Measurements from ENCODE around the gene EBPL. TPM values are rescaled to one million over a fixed set of nuclear protein-coding genes. Genes with fewer than 3 reads are reported as not detected.

Gene EBPL
- total RNA-seq, 1 donor from 2014 or later = 22.4 TPM

DNA sequence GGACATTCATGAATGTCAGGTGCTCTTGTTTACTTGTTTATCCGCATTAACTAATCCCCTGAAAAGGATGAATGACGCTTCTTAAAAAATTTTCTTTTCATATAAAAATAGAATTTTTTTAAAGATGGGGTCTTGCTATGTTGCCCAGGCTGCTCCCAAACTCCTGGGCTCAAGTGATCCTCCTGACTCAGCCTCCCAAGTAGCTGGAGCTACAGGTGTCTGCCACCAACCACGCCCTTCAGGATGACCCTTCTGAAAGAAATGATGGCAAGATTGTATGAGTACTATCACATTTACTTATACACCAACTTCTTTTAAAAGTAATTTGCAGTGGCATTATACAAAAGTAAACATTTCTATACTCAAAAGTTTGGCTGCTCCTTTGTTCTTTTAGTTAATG is 6.2 kb upstream of the EBPL start:
- POLR2A ChIA-PET = no interaction called here
- intact Hi-C loops (cut with micrococcal nuclease) = no loop called here
- CTCF ChIA-PET = no interaction called here

DNA sequence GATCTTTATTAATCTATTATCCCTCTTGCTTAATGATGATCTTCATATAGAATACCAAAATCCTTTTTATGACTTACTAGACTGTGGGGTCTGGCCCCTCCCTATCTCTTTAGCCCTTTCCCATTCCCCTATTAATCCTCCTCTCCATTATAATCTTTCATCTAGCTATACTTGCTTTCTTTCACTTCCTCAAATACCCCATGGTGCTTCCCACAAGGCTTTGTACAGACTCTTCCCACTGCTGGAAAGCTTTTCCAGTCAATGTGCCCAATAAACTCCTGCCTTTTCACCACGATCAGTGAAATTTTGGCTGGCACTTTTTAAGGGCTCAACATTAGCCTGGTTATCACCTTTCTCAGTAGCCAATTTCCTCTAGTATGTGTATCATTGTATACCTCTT is 3.2 kb upstream of the EBPL start:
- H3K27ac Mint-ChIP-seq = no peak overlapping the region
- CTCF ChIA-PET = no interaction called here
- H3K27me3 Mint-ChIP-seq = no peaks in the 10 kb centered on the region
- H3K4me1 Mint-ChIP-seq = peaks cover 29% of the 10 kb centered on the region
- POLR2A ChIA-PET = no interaction called here
- no peaks in the 10 kb centered on the region for H3K9me3 Mint-ChIP-seq
- peak overlapping the region; percentile 1 for H3K4me3 Mint-ChIP-seq
- H3K36me3 Mint-ChIP-seq (ENCODE audit: low read depth) = peaks cover 6% of the 10 kb centered on the region
- no peak for DNase-seq
- ATAC-seq (ENCODE audit: low read depth) = no peak
- intact Hi-C loops (cut with micrococcal nuclease) = loop anchor here (5.0 kb wide), 1 partner anchor 57 kb away; no protein-coding TSS in a partner anchor
- TF ChIP-seq, protein P1, sequence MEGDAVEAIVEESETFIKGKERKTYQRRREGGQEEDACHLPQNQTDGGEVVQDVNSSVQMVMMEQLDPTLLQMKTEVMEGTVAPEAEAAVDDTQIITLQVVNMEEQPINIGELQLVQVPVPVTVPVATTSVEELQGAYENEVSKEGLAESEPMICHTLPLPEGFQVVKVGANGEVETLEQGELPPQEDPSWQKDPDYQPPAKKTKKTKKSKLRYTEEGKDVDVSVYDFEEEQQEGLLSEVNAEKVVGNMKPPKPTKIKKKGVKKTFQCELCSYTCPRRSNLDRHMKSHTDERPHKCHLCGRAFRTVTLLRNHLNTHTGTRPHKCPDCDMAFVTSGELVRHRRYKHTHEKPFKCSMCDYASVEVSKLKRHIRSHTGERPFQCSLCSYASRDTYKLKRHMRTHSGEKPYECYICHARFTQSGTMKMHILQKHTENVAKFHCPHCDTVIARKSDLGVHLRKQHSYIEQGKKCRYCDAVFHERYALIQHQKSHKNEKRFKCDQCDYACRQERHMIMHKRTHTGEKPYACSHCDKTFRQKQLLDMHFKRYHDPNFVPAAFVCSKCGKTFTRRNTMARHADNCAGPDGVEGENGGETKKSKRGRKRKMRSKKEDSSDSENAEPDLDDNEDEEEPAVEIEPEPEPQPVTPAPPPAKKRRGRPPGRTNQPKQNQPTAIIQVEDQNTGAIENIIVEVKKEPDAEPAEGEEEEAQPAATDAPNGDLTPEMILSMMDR (IDR thresholded peaks at IDR 0.05) = no peak

More for the DNA sequence above, 6.2 kb upstream of the EBPL start:
- peaks cover 11% of the 10 kb centered on the region for H3K4me1 Mint-ChIP-seq
- TF ChIP-seq, protein P1 (IDR thresholded peaks at IDR 0.05) = no peak
- ATAC-seq (ENCODE audit: low read depth) = no peak
- DNase-seq = no peak
- no peak overlapping the region for H3K4me3 Mint-ChIP-seq
- no peaks in the 10 kb centered on the region for H3K9me3 Mint-ChIP-seq
- peaks cover 25% of the 10 kb centered on the region for H3K36me3 Mint-ChIP-seq (ENCODE audit: low read depth)
- no peak overlapping the region for H3K27ac Mint-ChIP-seq
- H3K27me3 Mint-ChIP-seq = no peaks in the 10 kb centered on the region

DNA sequence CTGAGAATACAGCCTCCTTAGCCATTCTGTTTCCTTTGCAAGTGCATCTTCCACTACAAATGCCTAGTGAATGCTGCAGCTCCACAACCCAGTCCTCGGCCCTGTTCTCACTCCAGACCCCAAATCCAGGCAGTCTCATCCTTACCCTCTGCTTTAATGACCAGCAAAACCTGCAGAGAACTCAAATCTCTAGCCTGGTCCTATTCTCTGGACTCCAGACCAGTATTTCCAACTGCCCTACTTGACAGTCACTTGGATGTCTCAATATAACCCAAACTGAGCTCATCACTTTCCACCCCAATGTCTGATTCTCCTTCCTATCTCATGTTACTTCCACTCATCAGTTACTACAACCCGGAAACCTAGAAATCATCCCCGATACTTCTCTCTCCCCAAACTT is 2.6 kb upstream of the EBPL start:
- Mint-ChIP-seq H3K27me3 (no peaks in the 10 kb centered on the region), H3K4me1 (peaks cover 30% of the 10 kb centered on the region), H3K36me3 (ENCODE audit: low read depth) (peaks cover 5% of the 10 kb centered on the region), H3K9me3 (no peaks in the 10 kb centered on the region), H3K4me3 (peak overlapping the region; percentile 1), H3K27ac (no peak overlapping the region)
- TF ChIP-seq, protein P1 (IDR thresholded peaks at IDR 0.05) = no peak
- no peak for ATAC-seq (ENCODE audit: low read depth)
- DNase-seq = no peak
- intact Hi-C loops (cut with micrococcal nuclease) = loop anchor here (5.0 kb wide), 1 partner anchor 57 kb away; no protein-coding TSS in a partner anchor
- CTCF ChIA-PET = no interaction called here
- POLR2A ChIA-PET = interaction anchor here (0.6 kb wide), 1 partner anchor 541 kb away, joined by 3 read pairs; no protein-coding TSS in a partner anchor

DNA sequence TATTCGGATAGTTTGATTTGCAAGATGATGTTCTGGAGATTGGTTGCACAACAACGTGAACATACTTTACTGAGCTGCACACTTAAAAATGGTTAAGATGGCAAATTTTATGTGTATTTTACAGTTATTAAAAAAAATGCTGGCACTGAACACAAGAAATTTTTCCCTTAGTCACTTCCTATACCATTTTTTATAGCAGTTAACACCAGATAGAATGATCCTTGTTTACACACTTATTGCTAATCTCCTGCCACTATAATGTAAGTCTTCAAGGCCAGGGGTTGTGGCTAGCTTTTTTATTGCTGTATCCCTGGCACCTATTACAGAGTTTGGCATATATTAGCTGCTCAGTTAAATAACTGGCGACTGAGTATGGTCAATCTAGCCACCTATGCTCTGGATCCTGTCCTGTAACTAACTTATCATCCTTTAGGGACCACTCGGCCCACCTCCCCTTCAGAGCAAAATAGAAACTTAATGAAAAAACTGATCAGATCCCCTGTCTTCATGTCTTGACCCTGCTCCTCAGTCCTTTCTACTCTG is 2.0 kb upstream of the EBPL start:
- TF ChIP-seq, protein P1 (IDR thresholded peaks at IDR 0.05) = no peak
- ChIA-PET CTCF (no interaction called here), POLR2A (interaction anchor here (0.6 kb wide), 1 partner anchor 542 kb away, joined by 3 read pairs; no protein-coding TSS in a partner anchor)
- Mint-ChIP-seq H3K27me3 (no peaks in the 10 kb centered on the region), H3K4me3 (peak overlapping the region; percentile 1), H3K4me1 (peaks cover 27% of the 10 kb centered on the region), H3K9me3 (no peaks in the 10 kb centered on the region), H3K27ac (no peak overlapping the region), H3K36me3 (ENCODE audit: low read depth) (peaks cover 2% of the 10 kb centered on the region)
- ATAC-seq (ENCODE audit: low read depth) = no peak
- no peak for DNase-seq
- intact Hi-C loops (cut with micrococcal nuclease) = loop anchor here (5.0 kb wide), 1 partner anchor 56 kb away; no protein-coding TSS in a partner anchor

DNA sequence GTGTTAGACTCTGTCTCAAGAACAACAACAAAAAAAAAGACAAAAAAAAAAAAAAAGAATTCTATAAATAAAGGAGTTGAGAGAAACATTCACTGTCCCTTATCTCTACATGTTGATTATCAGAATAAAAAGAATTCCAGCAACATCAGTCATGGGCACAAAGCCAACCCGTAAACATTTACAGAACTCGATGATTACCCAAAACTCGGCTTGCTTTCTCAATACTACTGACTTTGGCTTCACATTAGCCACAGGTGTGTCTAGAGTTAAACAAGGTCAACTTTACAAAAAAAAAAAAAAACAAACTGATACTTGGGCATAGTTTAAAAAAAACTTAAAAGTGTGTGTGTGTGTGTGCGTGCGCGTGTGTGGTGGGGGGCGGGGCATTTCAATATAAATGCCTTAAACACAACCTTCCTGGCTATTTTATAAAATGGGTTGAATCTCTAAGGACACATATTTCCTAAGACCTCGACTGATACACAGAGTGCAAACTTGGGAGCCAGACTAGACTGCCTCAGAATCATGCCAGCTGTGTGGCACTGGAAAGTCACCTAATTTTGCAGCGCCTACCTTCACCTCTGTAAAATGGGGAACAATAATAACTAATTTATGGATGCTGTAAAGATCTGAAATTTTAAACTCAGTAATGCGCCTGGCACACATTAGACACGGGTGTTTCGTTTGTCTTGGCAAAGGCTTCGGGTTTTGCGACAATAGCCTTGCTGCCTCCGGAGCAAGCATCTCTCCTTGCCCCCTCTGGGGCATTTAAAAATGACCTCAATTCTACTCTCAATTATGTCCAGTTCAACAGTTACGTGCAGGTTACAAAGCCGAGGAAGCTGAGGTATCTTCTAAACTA is 922 bp downstream of the EBPL start:
- peaks cover 27% of the 10 kb centered on the region for H3K4me1 Mint-ChIP-seq
- CTCF ChIA-PET = interaction anchor here (1.3 kb wide), 1 partner anchor 101 kb away, joined by 3 read pairs; no protein-coding TSS in a partner anchor
- intact Hi-C loops (cut with micrococcal nuclease) = loop anchor here (2.0 to 5.0 kb wide), 3 partner anchors 53 to 246 kb away; partner anchors contain the start of genes CAB39L and SETDB2
- peaks cover 15% of the 10 kb centered on the region for H3K36me3 Mint-ChIP-seq (ENCODE audit: low read depth)
- H3K27ac Mint-ChIP-seq = peak overlapping the region; percentile 76
- TF ChIP-seq, protein P1 (IDR thresholded peaks at IDR 0.05) = no peak
- ATAC-seq (ENCODE audit: low read depth) (no peak), DNase-seq (no peak)
- peak overlapping the region; percentile 89 for H3K4me3 Mint-ChIP-seq
- no peaks in the 10 kb centered on the region for H3K9me3 Mint-ChIP-seq
- POLR2A ChIA-PET = interaction anchor here (0.7 to 2.7 kb wide), 7 partner anchors 61 to 247 kb away, joined by 3 to 23 read pairs (median 7); partner anchors contain the start of genes ARL11, CAB39L, KPNA3 and PHF11
- H3K27me3 Mint-ChIP-seq = no peaks in the 10 kb centered on the region

Data from activated B cell treated with CpG ODN at 0.5 μM for 24 hours (primary cell).